Fibroblast of the aortic adventitia (primary cell): Measurements from ENCODE around the gene CROCC2. TPM values are rescaled to one million over a fixed set of nuclear protein-coding genes. Genes with fewer than 3 reads are reported as not detected.

Source experiments
- DNase-seq: peaks from one replicate; pipeline ENCODE4 v3.0.0-alpha.2; 2010; ENCODE audit warnings: low read depth
- H3K4me3 ChIP-seq: 2 replicates; pipeline ENCODE4 v1.5.1; 2011; ENCODE audit warnings: low read depth, mild to moderate bottlenecking, control low read depth, low read length, moderate library complexity
- total RNA-seq: library from RNA; depleted of rRNA; stranded (reverse); fragments of >200 nt; gene quantifications from 2 replicates; pipeline ENCODE4 v1.2.3, GENCODE V29; 2012; ENCODE audit warnings: low replicate concordance
- TF ChIP-seq, protein P1 (sequence below): IDR thresholded peaks from 2 replicates; pipeline ENCODE4 v1.5.1; 2011; ENCODE audit warnings: mild to moderate bottlenecking, low read length, control low read depth, inconsistent platforms; ENCODE audit not compliant: insufficient read depth

Gene CROCC2
- total RNA-seq, 1 donor: under 0.01 TPM

DNA sequence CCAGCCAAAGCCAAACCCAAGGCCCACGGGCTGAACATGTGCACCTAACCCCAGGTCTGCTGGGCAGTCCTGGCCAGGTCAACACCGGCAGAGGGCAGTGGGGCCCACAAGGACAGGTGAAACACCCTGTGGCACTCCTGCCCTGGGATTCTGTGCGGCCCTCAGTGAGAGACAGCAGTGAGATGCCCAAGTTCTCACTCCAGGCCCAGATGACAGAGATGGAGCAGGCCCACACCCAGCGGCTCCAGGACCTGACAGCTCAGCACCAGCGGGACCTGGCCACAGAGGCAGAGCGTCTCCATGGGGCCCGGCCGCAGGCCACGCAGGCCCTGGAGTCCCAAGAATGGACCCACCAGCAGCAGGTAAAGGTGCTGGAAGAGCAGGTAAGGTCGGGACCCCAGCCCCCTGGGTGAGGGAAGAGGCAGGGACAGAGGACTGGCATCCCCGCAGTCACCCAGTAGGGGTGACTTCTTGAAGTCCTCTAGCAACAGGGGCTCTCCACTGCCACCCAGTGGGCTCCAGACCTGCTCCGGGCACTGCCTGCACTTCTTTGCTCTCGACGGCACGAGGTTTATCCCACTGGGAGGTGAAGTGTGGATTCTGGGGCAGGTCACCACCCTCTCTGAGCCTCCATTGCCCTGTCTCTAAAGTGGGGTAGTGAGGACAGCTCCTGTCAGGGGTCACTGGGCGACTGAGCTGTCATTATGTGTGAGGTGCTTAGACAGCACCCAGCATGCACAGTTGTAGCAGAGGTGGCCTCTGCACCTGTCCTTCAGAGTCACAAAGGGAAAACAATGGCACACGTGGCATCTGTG, 83.5 kb downstream of the CROCC2 start:
- H3K4me3 ChIP-seq: no peak overlapping the region
- peak; percentile 30 for DNase-seq
- TF ChIP-seq, protein P1, sequence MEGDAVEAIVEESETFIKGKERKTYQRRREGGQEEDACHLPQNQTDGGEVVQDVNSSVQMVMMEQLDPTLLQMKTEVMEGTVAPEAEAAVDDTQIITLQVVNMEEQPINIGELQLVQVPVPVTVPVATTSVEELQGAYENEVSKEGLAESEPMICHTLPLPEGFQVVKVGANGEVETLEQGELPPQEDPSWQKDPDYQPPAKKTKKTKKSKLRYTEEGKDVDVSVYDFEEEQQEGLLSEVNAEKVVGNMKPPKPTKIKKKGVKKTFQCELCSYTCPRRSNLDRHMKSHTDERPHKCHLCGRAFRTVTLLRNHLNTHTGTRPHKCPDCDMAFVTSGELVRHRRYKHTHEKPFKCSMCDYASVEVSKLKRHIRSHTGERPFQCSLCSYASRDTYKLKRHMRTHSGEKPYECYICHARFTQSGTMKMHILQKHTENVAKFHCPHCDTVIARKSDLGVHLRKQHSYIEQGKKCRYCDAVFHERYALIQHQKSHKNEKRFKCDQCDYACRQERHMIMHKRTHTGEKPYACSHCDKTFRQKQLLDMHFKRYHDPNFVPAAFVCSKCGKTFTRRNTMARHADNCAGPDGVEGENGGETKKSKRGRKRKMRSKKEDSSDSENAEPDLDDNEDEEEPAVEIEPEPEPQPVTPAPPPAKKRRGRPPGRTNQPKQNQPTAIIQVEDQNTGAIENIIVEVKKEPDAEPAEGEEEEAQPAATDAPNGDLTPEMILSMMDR: peak; percentile 59

DNA sequence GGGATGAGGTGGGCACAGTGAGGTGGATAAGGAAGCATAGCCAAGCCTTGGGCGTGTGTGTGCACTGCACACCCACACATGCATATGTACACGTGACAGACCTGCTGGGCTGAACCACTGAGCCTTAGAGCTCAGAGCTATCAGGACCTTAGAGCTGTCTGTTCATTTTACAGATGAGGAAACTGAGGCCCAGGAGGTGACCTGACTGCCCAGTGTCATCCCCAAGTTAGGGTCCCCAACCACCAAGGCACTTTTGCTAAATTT, 84.1 kb downstream of the CROCC2 start:
- TF ChIP-seq, protein P1: no peak
- DNase-seq: no peak
- no peak overlapping the region for H3K4me3 ChIP-seq

DNA sequence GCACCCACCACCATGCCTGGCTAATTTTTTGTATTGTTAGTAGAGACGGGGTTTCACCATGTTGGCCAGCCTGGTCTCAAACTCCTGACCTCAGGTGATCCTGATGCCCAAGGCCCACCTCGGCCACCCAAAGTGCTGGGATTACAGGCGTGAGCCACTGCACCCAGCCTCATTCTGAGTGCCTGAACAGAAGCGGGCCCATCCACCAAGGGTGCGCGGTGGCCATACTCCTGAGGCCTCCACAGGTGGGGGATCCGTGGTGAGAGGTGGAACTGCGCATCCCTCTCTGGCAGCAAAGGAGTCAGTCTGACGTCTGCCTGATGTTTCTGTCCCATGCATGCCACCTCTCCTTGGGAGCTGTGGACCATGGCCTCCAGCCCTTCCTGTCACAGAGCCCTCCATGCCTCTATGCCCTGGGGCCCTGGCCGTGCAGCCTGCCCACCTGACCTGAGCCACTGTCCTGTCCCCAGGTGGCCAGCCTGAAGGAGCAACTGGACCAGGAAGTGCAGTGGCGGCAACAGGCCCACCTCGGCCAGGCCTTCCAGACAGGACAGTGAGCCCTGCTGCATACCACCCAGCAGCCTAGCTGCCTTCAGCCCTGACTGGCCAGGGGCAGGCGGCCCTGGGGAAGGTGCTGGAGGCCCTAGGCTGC, 84.7 kb downstream of the CROCC2 start:
- no peak for DNase-seq
- TF ChIP-seq, protein P1: no peak

DNA sequence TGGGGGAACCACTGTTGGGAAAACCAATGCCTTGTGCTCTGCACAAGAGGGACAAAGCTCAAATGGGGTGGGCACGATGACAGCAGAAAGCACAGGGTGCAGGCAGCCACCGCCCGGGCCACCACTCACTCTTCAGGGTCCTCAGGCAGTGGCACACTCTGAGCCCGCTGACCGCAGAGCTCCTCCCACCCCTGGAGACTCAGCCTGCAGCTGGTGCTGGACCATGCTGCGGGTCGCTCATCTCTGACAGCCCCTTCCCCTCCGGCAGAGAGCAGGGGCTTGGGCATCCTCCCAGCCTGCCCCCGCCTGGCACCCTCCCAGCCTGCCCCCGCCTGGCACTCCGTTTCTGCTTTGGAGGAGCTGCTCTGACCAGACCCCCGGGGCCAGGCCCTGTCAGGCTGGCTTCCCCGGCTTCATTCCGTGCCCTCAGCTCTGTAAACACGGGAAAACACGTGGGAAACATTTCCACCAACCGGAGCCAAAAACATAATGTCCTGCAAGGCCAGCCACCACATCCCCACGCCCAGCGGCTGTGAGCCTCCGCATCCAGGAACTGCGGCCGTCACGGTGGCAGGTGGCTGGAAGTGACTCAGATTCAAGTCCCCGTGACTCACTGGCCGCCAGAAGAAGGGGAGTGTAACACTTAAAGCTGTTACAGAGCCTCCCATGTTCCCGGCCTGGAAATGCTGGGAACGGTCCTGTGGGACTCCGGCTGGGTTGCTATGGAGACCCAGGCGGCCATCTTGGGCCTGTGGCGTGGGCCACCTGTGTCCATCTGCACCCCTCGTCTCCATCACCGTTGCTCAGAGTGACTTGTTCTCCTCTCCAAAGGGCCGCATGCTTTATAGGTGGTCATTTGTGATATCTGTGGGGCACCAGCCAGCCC, 85.5 kb downstream of the CROCC2 start:
- TF ChIP-seq, protein P1: no peak
- H3K4me3 ChIP-seq: no peak overlapping the region
- peak; percentile 88 for DNase-seq

More for the DNA sequence above, 84.7 kb downstream of the CROCC2 start:
- H3K4me3 ChIP-seq: no peak overlapping the region

DNA sequence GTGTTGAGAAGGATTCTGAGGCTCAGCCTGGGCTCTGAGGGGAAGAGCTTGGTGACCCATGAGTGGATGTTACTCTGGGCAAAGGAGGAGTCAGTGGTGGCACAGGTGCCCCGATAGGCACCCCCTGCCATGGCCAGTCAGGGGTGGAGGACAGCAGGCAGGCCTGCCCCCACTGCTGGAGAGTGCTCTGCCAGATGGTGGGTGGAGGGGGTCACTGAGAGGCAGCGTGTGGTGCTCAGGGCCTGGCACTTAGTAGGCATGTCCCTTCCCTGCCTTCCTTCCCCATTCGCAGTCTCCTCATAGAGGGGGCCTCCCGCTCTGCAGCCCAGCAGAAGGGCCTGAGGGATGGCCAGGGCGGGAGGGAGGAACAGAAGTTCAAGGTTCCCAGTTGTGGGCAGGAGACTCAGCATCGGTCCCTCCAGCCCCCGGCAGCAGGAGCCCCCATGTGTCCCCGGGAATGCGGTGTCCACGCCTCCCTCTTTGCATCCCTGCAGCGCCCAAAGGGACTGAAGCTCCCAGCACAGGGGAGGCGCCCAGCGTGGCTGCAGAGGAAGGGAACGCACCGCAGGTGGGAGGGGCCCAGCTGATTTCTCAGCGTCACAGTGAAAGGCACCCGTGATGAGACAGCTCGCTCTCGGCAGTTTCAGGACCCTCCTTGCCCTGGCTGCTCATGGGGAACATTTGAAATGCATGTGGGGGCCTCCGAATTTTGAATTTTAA, 86.6 kb downstream of the CROCC2 start:
- DNase-seq: no peak
- TF ChIP-seq, protein P1: no peak
- H3K4me3 ChIP-seq: no peak overlapping the region

DNA sequence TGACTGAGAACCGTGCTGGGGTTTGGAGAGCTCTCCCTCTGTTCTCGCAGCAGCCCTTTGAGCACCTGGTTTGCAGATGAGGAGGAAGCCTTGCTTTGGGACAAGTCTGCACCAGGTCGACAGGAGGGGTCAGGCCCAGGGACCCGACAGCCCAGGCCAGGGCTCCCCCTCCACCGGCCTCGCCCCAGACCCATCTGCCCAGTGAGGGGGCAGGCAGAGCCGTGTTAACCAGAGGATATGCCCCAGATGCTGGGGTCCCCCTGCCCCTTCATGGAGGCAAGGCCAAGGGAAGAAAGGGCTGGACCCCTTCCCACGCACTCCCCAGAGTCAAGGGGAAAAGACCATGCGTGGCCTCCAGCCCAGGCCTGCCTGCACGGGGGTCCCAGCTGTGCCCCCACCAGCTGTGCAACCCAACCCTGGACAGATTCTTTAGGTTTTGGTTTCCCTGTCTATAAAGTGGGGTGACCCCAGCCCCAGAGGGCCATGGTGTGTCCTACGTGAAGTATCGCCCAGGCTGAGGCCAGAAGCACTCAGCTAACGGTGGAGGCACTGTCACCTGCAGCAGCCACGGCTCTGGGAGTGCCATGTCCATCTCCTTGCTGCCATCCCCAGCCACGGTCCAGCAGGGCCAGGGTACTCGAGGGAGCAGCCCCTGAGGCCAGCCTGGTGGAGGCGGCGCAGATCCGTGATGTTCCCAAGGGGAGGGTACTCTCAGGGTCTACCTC, 87.5 kb downstream of the CROCC2 start:
- no peak for DNase-seq
- TF ChIP-seq, protein P1: no peak
- no peak overlapping the region for H3K4me3 ChIP-seq
